HG03025 (cell line): ENCODE data around the gene PIN1.
"Not testable (repeated sequence)": the region's sequence is repeated elsewhere in the genome, so short reads cannot be mapped to it uniquely, and the experiment has no call there.

ENCODE experiments used
- ATAC-seq: cut with Tn5 transposase; IDR thresholded peaks from one replicate; pipeline ENCODE4 v1.9.1; 2021; ENCODE audit warnings: mild to moderate bottlenecking, moderate library complexity; ENCODE audit not compliant: unreplicated experiment, low FRiP score

PIN1 gene

GRCh38 chr19:9818175-9818733, 16.9 kb upstream of the PIN1 start:
- peak; percentile 2 for ATAC-seq

- ATAC-seq = peak; percentile 85
Observed at GRCh38 chr19:9818734-9819595, 16.2 kb upstream of the PIN1 start, which contains the start of gene FBXL12. FBXL12 (minus strand) TSS chr19:9819079; CDS start chr19:9818813, 266 bp downstream.

- no peak for ATAC-seq
Observed at GRCh38 chr19:9819596-9819909, 15.6 kb upstream of the PIN1 start.

- ATAC-seq = not testable (repeated sequence)
Observed at GRCh38 chr19:9820034-9820433, 15.1 kb upstream of the PIN1 start.

GRCh38 chr19:9823816-9824215, 11.3 kb upstream of the PIN1 start:
- ATAC-seq = no peak

GRCh38 chr19:9827289-9828238, 7.6 kb upstream of the PIN1 start, which contains the start of gene UBL5:
UBL5 (plus strand) TSS chr19:9827918; CDS start chr19:9828338, 420 bp downstream.
- peak; percentile 75 for ATAC-seq

GRCh38 chr19:9828551-9829063, 6.5 kb upstream of the PIN1 start:
- no peak for ATAC-seq

- no peak for ATAC-seq
Observed at GRCh38 chr19:9834307-9834725, 802 bp upstream of the PIN1 start.

- peak; percentile 12 for ATAC-seq
Observed at GRCh38 chr19:9835507-9835949, 410 bp downstream of the PIN1 start.

GRCh38 chr19:9836021-9836420, 903 bp downstream of the PIN1 start:
- no peak for ATAC-seq

GRCh38 chr19:9838324-9838723, 3.2 kb downstream of the PIN1 start:
- ATAC-seq = no peak

- no peak for ATAC-seq
Observed at GRCh38 chr19:9839415-9839814, 4.3 kb downstream of the PIN1 start.

GRCh38 chr19:9842834-9843625, 7.9 kb downstream of the PIN1 start:
- ATAC-seq = no peak

GRCh38 chr19:9843626-9844273, 8.6 kb downstream of the PIN1 start:
- ATAC-seq = not testable (repeated sequence)

- ATAC-seq = no peak
Observed at GRCh38 chr19:9847087-9847671, 12.1 kb downstream of the PIN1 start.

GRCh38 chr19:9848060-9848459, 12.9 kb downstream of the PIN1 start:
- ATAC-seq = no peak

- ATAC-seq = no peak
Observed at GRCh38 chr19:9848762-9849161, 13.6 kb downstream of the PIN1 start.

- no peak for ATAC-seq
Observed at GRCh38 chr19:9849791-9850190, 14.7 kb downstream of the PIN1 start.
